ENCODE measurements around the gene LYPLAL1.

GRCh38 chr1:219179293-219179692, 5.6 kb downstream of the LYPLAL1 start:
- TF ChIP-seq CTCF (IDR thresholded peaks at IDR 0.05) = no peak
- no peak for TF ChIP-seq POLR2A (IDR thresholded peaks at IDR 0.05)
